Large intestine (tissue), 3 donors: ENCODE measurements around the gene PSKH1. TPM values are rescaled to one million over a fixed set of nuclear protein-coding genes. Genes with fewer than 3 reads are reported as not detected.
"Not testable (repeated sequence)": the region's sequence is repeated elsewhere in the genome, so short reads cannot be mapped to it uniquely, and the experiment has no call there.

Experiments used
- DNase-seq, 2 donors: peaks; one replicate each; pipeline versions ENCODE4 v3.0.0 to v3.0.0-alpha.2; 2013
- H3K27ac ChIP-seq: one replicate; pipeline ENCODE4 v1.5.1; 2013; ENCODE audit warnings: low read length
- H3K27me3 ChIP-seq: 2 replicates; pipeline ENCODE4 v1.6.1; 2013; ENCODE audit warnings: low read length; ENCODE audit not compliant: control insufficient read depth, insufficient read depth
- H3K36me3 ChIP-seq: 2 replicates; pipeline ENCODE4 v1.6.1; 2013; ENCODE audit warnings: low read length; ENCODE audit not compliant: control insufficient read depth, insufficient read depth
- H3K4me1 ChIP-seq: one replicate; pipeline ENCODE4 v1.6.1; 2013; ENCODE audit warnings: low read length; ENCODE audit not compliant: control insufficient read depth, insufficient read depth
- H3K4me3 ChIP-seq: one replicate; pipeline ENCODE4 v1.5.1; 2013; ENCODE audit warnings: low read length
- H3K9me3 ChIP-seq: one replicate; pipeline ENCODE4 v1.6.1; 2013; ENCODE audit warnings: mild to moderate bottlenecking, low read depth, low read length, moderate library complexity; ENCODE audit not compliant: control insufficient read depth
- WGBS: methylation state at CpG from one replicate; pipeline ENCODE4 v1.1.5; 2013; ENCODE audit warnings: low lambda C conversion rate; ENCODE audit not compliant: insufficient coverage; 5-methylcytosine and 5-hydroxymethylcytosine counted together
- polyA plus RNA-seq: library from polyadenylated mRNA; unstranded; fragments of 120-200 nt; gene quantifications from one replicate; pipeline ENCODE4 v1.2.1, GENCODE V29; 2013

The PSKH1 gene
- polyA plus RNA-seq, 1 donor: 24.2 TPM

GRCh38 chr16:67909056-67909742 lies 16.1 kb downstream of the PSKH1 start:
- no CpG with 5 or more reads among the region's 36 CpGs for WGBS
- DNase-seq: no peak
- no peaks in the 10 kb centered on the region for H3K4me1 ChIP-seq
- H3K4me3 ChIP-seq: no peak overlapping the region
- no peaks in the 10 kb centered on the region for H3K27me3 ChIP-seq
- no peak overlapping the region for H3K27ac ChIP-seq
- peaks cover 40% of the 10 kb centered on the region for H3K36me3 ChIP-seq
- H3K9me3 ChIP-seq: no peaks in the 10 kb centered on the region

GRCh38 chr16:67910158-67910557 lies 17.1 kb downstream of the PSKH1 start:
- no peak for DNase-seq
- H3K4me3 ChIP-seq: no peak overlapping the region
- peaks cover 43% of the 10 kb centered on the region for H3K36me3 ChIP-seq
- no peaks in the 10 kb centered on the region for H3K27me3 ChIP-seq
- H3K4me1 ChIP-seq: peaks cover 2% of the 10 kb centered on the region
- no CpG with 5 or more reads among the region's 2 CpGs for WGBS
- no peaks in the 10 kb centered on the region for H3K9me3 ChIP-seq
- no peak overlapping the region for H3K27ac ChIP-seq

- WGBS: no CpG with 5 or more reads among the region's 7 CpGs
- H3K27ac ChIP-seq: no peak overlapping the region
- H3K36me3 ChIP-seq: peaks cover 64% of the 10 kb centered on the region
- no peaks in the 10 kb centered on the region for H3K27me3 ChIP-seq
- peaks cover 13% of the 10 kb centered on the region for H3K4me1 ChIP-seq
- no peak for DNase-seq
- H3K9me3 ChIP-seq: no peaks in the 10 kb centered on the region
- H3K4me3 ChIP-seq: no peak overlapping the region
Observed at GRCh38 chr16:67914758-67915495, 21.9 kb downstream of the PSKH1 start.

DNA sequence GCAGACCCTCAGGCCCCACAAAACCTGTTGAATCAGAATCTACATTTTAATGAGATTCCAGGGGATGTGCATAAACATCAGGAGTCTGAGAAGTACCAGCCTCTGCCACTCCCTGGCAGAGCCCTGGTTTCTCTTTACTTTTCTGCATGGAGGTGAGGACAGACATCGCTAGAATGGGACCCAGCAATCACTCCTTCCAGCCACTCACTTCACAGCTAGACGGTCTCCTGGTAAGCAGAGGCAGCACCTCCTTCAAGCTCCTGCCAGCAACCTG lies 22.4 kb downstream of the PSKH1 start:
- peaks cover 13% of the 10 kb centered on the region for H3K4me1 ChIP-seq
- not testable (repeated sequence) for H3K27me3 ChIP-seq, DNase-seq, H3K27ac ChIP-seq, H3K4me3 ChIP-seq, H3K9me3 ChIP-seq
- WGBS: no CpG with 5 or more reads among the region's 2 CpGs
- H3K36me3 ChIP-seq: peaks cover 65% of the 10 kb centered on the region

GRCh38 chr16:67915831-67916723 lies 23.0 kb downstream of the PSKH1 start:
- peak in 1 of 2 donors; percentile 43 for DNase-seq
- peaks cover 64% of the 10 kb centered on the region for H3K36me3 ChIP-seq

DNA sequence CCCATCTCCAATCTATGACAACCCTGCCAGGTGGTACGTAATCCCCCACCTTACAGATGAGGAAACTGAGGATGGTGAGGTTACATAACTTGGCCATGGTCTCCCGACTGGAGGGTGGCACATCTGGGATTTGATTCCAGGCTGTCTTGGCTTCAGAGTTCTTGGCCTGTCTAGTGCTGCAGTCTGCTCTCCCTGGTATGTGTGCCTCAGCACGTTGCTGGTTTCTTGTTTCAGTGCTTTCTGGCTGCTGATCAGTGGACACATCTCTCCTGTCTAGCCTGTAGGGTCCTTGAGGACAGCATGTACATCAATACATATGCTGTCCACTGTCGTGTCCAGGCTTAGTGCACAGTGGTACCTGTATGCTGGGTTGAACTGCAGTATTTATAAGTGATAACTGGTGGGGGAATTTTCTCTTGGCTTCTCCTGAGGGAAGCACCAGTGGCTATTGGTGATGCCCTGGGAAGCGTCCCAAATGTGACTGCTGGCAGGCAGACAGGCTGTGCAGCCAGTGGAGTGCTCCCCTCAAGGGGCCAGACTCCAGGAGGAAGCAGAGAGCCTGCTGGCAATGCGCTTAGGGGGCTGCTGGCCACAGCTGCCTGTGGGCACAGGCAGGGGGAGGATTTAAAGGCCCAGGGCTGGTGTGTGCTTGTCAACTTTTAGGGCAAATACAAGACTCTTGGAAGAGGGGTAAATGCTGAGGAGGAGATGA lies 24.2 kb downstream of the PSKH1 start:
- no peak overlapping the region for H3K27ac ChIP-seq
- H3K27me3 ChIP-seq: no peaks in the 10 kb centered on the region
- no peak for DNase-seq
- no peaks in the 10 kb centered on the region for H3K9me3 ChIP-seq
- peaks cover 57% of the 10 kb centered on the region for H3K36me3 ChIP-seq
- no CpG with 5 or more reads among the region's 6 CpGs for WGBS
- H3K4me3 ChIP-seq: no peak overlapping the region
- peaks cover 13% of the 10 kb centered on the region for H3K4me1 ChIP-seq

More at GRCh38 chr16:67915831-67916723, 23.0 kb downstream of the PSKH1 start:
- Histone ChIP-seq H3K9me3 (no peaks in the 10 kb centered on the region), H3K27ac (no peak overlapping the region), H3K27me3 (no peaks in the 10 kb centered on the region), H3K4me3 (no peak overlapping the region), H3K4me1 (peaks cover 13% of the 10 kb centered on the region)
- no CpG with 5 or more reads among the region's 7 CpGs for WGBS

- peaks cover 13% of the 10 kb centered on the region for H3K4me1 ChIP-seq
- no peaks in the 10 kb centered on the region for H3K9me3 ChIP-seq
- no peaks in the 10 kb centered on the region for H3K27me3 ChIP-seq
- peaks cover 58% of the 10 kb centered on the region for H3K36me3 ChIP-seq
- H3K27ac ChIP-seq: no peak overlapping the region
- WGBS: no CpG with 5 or more reads among the region's 4 CpGs
- no peak overlapping the region for H3K4me3 ChIP-seq
- no peak for DNase-seq
Observed at GRCh38 chr16:67917852-67918236, 24.8 kb downstream of the PSKH1 start.

- peaks cover 13% of the 10 kb centered on the region for H3K4me1 ChIP-seq
- no peak overlapping the region for H3K4me3 ChIP-seq
- H3K9me3 ChIP-seq: no peaks in the 10 kb centered on the region
- WGBS: no CpG with 5 or more reads among the region's 6 CpGs
- no peaks in the 10 kb centered on the region for H3K27me3 ChIP-seq
- DNase-seq: no peak
- peaks cover 67% of the 10 kb centered on the region for H3K36me3 ChIP-seq
- H3K27ac ChIP-seq: no peak overlapping the region
Observed at GRCh38 chr16:67919622-67920221, 26.7 kb downstream of the PSKH1 start.

DNA sequence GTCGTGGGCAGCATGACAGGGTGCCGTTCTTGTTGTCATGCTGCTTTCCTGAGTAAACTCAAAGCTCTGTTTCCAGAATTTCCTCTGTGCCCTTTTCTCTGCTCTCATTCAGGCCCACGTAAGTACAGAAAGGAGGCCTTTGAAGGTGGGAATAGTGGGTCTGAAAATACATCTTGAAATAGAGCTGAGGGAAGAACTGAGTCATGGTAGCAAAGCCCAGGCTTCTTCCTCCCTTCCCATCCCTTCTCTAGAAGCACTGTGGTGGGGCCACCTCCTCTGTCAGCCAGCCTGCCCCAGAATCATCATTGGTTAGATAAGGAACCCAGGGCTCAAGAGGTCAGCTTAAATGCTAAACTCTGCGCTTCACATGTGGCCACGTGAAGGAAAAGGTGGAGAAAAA lies 29.2 kb downstream of the PSKH1 start:
- Histone ChIP-seq H3K4me1 (no peaks in the 10 kb centered on the region), H3K27ac (no peak overlapping the region), H3K36me3 (peaks cover 56% of the 10 kb centered on the region), H3K27me3 (no peaks in the 10 kb centered on the region), H3K4me3 (no peak overlapping the region), H3K9me3 (no peaks in the 10 kb centered on the region)
- no peak for DNase-seq
- no CpG with 5 or more reads among the region's 5 CpGs for WGBS

- no CpG with 5 or more reads among the region's 8 CpGs for WGBS
- Histone ChIP-seq H3K4me3 (no peak overlapping the region), H3K9me3 (no peaks in the 10 kb centered on the region), H3K4me1 (no peaks in the 10 kb centered on the region), H3K27ac (no peak overlapping the region), H3K36me3 (peaks cover 59% of the 10 kb centered on the region), H3K27me3 (no peaks in the 10 kb centered on the region)
- DNase-seq: no peak
Observed at GRCh38 chr16:67922740-67923139, 29.7 kb downstream of the PSKH1 start.
